Measurements from ENCODE around the gene KLHDC8B. TPM values are rescaled to one million over a fixed set of nuclear protein-coding genes. Genes with fewer than 3 reads are reported as not detected.

KLHDC8B gene
- total and polyA plus RNA-seq, 2 donors (not counting 3 experiments of a cell fraction or from before 2014, with no cell fraction given): 36.0 to 77.8 TPM

DNA sequence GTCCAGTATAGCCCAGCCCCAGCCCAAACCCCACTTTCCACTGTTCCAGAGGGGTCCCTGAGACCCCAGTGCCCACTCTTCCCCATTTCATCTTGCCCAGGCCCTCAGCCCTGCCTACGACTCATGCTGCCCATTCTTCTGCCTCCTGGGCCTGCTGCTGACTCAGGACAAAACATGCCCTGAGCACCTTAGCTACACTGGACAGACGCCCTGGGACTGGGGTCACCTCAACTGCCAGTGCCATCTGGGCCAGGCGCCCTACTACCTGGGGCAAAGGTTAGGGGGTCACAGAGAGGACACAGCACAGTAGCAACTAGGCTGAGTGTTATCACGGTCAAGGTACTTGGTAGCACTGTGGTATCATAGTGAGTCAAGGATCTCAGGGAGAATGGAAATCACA is 35.9 kb upstream of the KLHDC8B start:
- no peak for TF ChIP-seq FOS (IDR thresholded peaks at IDR 0.05; ENCODE audit: borderline replicate concordance, insufficient read depth, low read length)
- no peak for TF ChIP-seq MYC (IDR thresholded peaks at IDR 0.05; ENCODE audit: low read depth, low read length)
- no peak for TF ChIP-seq POLR2AphosphoS5 (IDR thresholded peaks at IDR 0.05; ENCODE audit: insufficient read depth, low read depth, low read length)
- TF ChIP-seq, protein P1, sequence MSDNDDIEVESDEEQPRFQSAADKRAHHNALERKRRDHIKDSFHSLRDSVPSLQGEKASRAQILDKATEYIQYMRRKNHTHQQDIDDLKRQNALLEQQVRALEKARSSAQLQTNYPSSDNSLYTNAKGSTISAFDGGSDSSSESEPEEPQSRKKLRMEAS (IDR thresholded peaks at IDR 0.05; ENCODE audit: insufficient read depth, insufficient read length): no peak
- no peak for TF ChIP-seq POLR2A (IDR thresholded peaks at IDR 0.05; ENCODE audit: low read depth, low read length)
- no peak for TF ChIP-seq GATA2 (IDR thresholded peaks at IDR 0.05; ENCODE audit: insufficient read depth, insufficient read length, low read depth, low read length)
- TF ChIP-seq, protein P2, sequence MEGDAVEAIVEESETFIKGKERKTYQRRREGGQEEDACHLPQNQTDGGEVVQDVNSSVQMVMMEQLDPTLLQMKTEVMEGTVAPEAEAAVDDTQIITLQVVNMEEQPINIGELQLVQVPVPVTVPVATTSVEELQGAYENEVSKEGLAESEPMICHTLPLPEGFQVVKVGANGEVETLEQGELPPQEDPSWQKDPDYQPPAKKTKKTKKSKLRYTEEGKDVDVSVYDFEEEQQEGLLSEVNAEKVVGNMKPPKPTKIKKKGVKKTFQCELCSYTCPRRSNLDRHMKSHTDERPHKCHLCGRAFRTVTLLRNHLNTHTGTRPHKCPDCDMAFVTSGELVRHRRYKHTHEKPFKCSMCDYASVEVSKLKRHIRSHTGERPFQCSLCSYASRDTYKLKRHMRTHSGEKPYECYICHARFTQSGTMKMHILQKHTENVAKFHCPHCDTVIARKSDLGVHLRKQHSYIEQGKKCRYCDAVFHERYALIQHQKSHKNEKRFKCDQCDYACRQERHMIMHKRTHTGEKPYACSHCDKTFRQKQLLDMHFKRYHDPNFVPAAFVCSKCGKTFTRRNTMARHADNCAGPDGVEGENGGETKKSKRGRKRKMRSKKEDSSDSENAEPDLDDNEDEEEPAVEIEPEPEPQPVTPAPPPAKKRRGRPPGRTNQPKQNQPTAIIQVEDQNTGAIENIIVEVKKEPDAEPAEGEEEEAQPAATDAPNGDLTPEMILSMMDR (IDR thresholded peaks at IDR 0.05; ENCODE audit: extremely low read depth in 1 of 2, insufficient read depth in 1 of 2, low read depth in 1 of 2, low read length in 2 of 2): no peak
- TF ChIP-seq JUN (IDR thresholded peaks at IDR 0.05; ENCODE audit: borderline replicate concordance, insufficient read depth, insufficient read length, low read depth): no peak
- TF ChIP-seq EZH2 (IDR thresholded peaks at IDR 0.05; ENCODE audit: borderline replicate concordance, low read depth, low read length, severe bottlenecking): no peak
- H3K4me2 ChIP-seq (ENCODE audit: insufficient read depth, low read length): no peak overlapping the region
- H3K9me1 ChIP-seq (replicated peaks; ENCODE audit: control insufficient read depth, extremely low read depth, insufficient read depth, low read length): no peaks in the 10 kb centered on the region
- dilution Hi-C loops (cut with MboI; ENCODE audit: extremely low pct_ligation_motif_present, low sequenced_read_pairs) (no loop called here), intact Hi-C loops (cut with micrococcal nuclease) (no loop called here)
- no TSS peak for BruUV-seq (replicated peaks)
- FAIRE-seq: no peak
- H3K4me1 ChIP-seq (ENCODE audit: control insufficient read depth, extremely low read depth, insufficient read depth, low read length): peaks cover 14% of the 10 kb centered on the region
- peaks cover 23% of the 10 kb centered on the region for H3K79me2 ChIP-seq (ENCODE audit: control insufficient read depth, insufficient read depth, low read length)
- no peaks in the 10 kb centered on the region for H3K9me3 ChIP-seq (replicated peaks; ENCODE audit: control insufficient read depth, insufficient read depth, low read length)
- H2AFZ ChIP-seq (ENCODE audit: low read depth, low read length): no peak overlapping the region
- ChIA-PET POLR2A (no interaction called here), CTCF (interaction anchor here (1.0 kb wide), 1 partner anchor 15 kb away, joined by 3 read pairs; the partner anchor contains the start of gene USP19)
- H3K4me3 ChIP-seq (replicated peaks in 1 of 3; ENCODE audit: insufficient read depth in 1 of 3, low read depth in 1 of 3, low read length in 3 of 3): no peak overlapping the region
- peaks cover 0 to 10% of the 10 kb centered on the region in 2 experiments for H3K36me3 ChIP-seq (ENCODE audit: control insufficient read depth in 2 of 2, extremely low read depth in 1 of 2, insufficient read depth in 2 of 2, low read length in 2 of 2)
- H3K27ac ChIP-seq (ENCODE audit: insufficient read depth, low read depth, low read length): no peak overlapping the region
- peaks cover 0 to 3% of the 10 kb centered on the region in 2 experiments for H3K27me3 ChIP-seq (ENCODE audit: control insufficient read depth in 2 of 2, insufficient read depth in 2 of 2, low read length in 2 of 2)
- H4K20me1 ChIP-seq (replicated peaks; ENCODE audit: control insufficient read depth, extremely low read depth, insufficient read depth, low read length): no peaks in the 10 kb centered on the region
- no peak overlapping the region for H3K9ac ChIP-seq (replicated peaks; ENCODE audit: extremely low read depth, insufficient read depth, low read length)
- DNase-seq (ENCODE audit: low read depth, low spot score): no peak

Data from endothelial cell of umbilical vein (primary cell).